Testis (tissue), 2 donors: Measurements from ENCODE around the gene NOX3.

ENCODE experiments used
- POLR2A ChIP-seq: fragments of 450-650 bp; IDR thresholded peaks from one replicate; pipeline ENCODE4 v1.6.1; 2017; ENCODE audit warnings: antibody characterized with exemption, mild to moderate bottlenecking, moderate library complexity
- TF ChIP-seq, protein P1 (sequence below), 3 experiments: fragments of 450-650 bp in 2 of 3; fragments of 200-600 bp in 1 of 3; sonication (generic) in 1 of 3; IDR thresholded peaks; one replicate each; pipeline ENCODE4 v1.5.1; 2016 to 2019; ENCODE audit warnings: antibody characterized with exemption in 3 of 3, mild to moderate bottlenecking in 2 of 3, moderate library complexity in 1 of 3

DNA sequence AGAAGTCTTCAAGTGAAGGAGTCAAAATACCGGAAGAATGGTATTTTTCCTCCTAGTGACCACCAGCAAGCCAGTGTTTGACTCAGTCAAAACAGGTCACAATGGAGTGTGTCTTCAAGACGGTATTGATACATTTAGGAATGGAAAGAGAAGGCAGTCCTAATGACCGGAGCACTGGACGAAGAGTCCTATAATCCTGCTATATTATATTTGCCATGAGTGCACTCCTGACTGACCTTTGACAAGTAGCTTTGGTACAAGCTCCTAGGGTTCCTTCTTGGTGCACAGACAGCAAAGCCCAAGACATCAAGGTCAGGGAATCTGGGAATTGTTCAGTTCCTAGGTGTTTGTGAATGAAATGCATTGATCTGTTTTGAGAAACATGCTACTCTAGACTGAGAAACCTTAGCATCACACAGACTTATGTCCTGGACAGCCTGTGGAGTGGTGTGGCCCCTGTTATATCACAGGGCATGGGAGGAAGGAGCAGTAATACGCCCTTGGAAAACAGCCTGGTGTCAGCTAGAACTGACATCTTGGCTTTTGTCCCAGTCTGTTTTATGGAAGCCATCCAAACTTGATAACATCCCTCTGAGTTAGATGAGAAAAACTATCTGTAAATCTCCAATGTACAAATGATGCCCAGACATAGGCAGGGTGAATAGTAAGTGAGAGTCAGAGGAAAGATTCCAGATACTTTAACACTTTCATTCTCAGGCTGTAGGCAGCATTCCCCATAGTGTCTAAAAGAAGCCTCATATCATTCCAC is 18.5 kb downstream of the NOX3 start:
- TF ChIP-seq, protein P1, sequence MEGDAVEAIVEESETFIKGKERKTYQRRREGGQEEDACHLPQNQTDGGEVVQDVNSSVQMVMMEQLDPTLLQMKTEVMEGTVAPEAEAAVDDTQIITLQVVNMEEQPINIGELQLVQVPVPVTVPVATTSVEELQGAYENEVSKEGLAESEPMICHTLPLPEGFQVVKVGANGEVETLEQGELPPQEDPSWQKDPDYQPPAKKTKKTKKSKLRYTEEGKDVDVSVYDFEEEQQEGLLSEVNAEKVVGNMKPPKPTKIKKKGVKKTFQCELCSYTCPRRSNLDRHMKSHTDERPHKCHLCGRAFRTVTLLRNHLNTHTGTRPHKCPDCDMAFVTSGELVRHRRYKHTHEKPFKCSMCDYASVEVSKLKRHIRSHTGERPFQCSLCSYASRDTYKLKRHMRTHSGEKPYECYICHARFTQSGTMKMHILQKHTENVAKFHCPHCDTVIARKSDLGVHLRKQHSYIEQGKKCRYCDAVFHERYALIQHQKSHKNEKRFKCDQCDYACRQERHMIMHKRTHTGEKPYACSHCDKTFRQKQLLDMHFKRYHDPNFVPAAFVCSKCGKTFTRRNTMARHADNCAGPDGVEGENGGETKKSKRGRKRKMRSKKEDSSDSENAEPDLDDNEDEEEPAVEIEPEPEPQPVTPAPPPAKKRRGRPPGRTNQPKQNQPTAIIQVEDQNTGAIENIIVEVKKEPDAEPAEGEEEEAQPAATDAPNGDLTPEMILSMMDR (IDR thresholded peaks at IDR 0.05) = no peak
- no peak for TF ChIP-seq POLR2A
